Omental fat pad (tissue), 4 donors: ENCODE results near the gene RNASEH2A. TPM values are rescaled to one million over a fixed set of nuclear protein-coding genes. Genes with fewer than 3 reads are reported as not detected.
A peak's percentile ranks its signal among the peaks of the same experiment; 100 is the strongest.

Source experiments
- ATAC-seq: fragments of 150-250 bp; one replicate; pipeline ENCODE4 v1.9.1; 2016; ENCODE audit warnings: mild to moderate bottlenecking, moderate library complexity; ENCODE audit not compliant: low FRiP score
- DNase-seq: peaks from one replicate; pipeline ENCODE4 v3.0.0-alpha.2; 2019; ENCODE audit warnings: low spot score
- total RNA-seq, 4 donors: library from RNA; depleted of rRNA; stranded (reverse); fragments of >200 nt; gene quantifications; one replicate each; pipeline ENCODE4 v1.1.0, GENCODE V29; 2016
- TF ChIP-seq, protein P1 (sequence below), 3 donors: fragments of 450-650 bp; IDR thresholded peaks; one replicate each; pipeline ENCODE4 v1.5.1; 2016 to 2017; ENCODE audit warnings: antibody characterized with exemption in 3 of 3, mild to moderate bottlenecking in 3 of 3, moderate library complexity in 2 of 3

The RNASEH2A gene
- total RNA-seq, 4 donors from 2014 or later, result 2.8 to 10.4 (median 5.9) TPM

DNA sequence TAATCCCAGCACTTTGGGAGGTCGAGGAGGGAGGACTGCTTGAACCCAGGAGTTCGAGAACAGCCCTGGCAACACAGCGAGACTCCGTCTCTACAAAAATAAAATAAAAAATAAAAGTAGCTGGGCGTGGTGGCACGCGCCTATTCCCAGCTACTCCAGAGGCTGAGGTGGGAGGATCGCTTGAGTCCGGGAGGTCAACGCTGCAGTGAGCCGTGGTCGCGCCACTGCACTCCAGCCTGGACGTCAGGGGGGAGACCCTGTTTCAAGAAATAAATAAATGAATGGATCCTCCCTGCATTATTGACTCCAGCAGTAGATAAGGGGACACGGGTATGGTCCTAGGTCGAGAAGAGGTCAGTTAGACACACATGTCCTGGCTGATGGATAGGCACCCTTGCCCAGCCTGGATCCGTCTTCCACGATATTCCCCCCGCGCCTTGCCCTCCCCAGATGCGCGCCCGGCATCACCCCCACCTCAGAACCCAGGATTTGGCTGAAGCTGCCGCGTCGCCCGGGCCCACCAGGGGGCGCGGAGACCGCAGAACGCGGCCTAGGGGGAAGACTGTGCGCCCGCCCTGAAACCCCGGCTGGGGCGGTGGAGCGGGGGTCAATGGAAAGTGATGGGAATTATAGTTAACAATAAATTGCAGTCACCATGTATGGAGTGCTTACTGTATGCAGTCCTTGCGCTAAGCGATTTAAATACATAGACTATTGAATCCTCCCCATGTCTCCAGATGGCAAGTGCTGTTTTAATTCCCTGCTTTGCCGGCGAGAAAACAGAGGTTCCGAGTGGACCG is 29.0 kb upstream of the RNASEH2A start:
- peak; percentile 53 for ATAC-seq
- TF ChIP-seq, protein P1, sequence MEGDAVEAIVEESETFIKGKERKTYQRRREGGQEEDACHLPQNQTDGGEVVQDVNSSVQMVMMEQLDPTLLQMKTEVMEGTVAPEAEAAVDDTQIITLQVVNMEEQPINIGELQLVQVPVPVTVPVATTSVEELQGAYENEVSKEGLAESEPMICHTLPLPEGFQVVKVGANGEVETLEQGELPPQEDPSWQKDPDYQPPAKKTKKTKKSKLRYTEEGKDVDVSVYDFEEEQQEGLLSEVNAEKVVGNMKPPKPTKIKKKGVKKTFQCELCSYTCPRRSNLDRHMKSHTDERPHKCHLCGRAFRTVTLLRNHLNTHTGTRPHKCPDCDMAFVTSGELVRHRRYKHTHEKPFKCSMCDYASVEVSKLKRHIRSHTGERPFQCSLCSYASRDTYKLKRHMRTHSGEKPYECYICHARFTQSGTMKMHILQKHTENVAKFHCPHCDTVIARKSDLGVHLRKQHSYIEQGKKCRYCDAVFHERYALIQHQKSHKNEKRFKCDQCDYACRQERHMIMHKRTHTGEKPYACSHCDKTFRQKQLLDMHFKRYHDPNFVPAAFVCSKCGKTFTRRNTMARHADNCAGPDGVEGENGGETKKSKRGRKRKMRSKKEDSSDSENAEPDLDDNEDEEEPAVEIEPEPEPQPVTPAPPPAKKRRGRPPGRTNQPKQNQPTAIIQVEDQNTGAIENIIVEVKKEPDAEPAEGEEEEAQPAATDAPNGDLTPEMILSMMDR (IDR thresholded peaks at IDR 0.05), result peak in 2 of 3 donors; percentile 87 to 96

DNA sequence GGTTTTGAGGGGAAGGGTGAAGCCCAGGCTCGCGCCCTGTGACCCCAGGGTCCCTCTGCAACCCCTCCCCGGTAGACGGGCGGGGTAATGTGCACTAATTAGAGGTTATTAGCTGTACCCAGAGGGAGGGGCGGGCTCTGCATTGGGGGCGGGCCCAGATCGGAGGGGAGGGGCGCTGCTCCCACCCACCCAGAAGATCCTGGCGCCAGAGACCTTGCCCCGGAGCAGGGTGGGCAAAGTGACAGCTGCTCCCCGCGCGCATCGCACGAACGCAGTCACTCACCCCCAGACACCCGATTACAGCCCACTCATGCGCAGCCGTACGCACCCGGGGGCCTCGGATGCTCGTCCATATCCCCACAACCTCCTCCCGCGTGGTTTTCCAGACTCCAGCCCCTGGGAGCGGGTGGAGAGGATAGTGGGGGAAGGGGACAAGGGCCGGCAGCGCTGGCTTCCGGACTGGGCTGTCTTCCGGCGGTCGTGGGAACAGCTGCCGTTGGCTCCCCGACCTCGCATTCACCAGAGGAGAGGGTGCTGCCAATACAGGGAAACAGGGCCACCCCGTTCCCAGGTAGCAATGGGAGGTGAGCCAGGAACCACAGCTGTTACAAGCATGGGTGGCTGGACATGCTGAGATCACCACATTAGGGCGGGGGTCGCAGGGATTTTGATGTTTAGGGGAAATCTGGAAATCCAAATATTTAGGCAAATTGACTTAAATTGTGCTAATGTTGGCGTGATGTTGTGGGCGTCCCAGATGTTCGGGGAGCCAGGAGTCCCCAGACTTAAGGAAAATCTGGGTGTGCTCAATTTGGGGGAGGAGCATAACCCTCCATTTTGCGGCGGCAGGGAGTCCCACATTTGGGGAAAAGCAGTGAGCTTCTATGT is 28.1 kb upstream of the RNASEH2A start:
- no peak for DNase-seq
- ATAC-seq, result peak; percentile 21
- TF ChIP-seq, protein P1 (IDR thresholded peaks at IDR 0.05), result no peak

More for the DNA sequence above, 29.0 kb upstream of the RNASEH2A start:
- DNase-seq, result no peak

DNA sequence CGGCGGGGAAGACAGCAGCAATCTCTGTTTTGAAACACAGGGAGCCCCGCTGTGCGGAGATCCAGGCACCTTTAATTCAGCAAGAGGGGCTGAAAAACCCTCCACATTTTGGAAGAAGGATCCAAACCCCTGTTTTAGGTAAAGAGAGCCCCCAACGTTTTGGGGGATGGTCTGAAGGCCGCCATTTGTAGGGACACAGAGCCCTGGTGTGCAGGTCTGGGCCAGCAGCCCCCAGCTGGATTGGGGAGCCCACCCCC is 27.6 kb upstream of the RNASEH2A start:
- TF ChIP-seq, protein P1 (IDR thresholded peaks at IDR 0.05), result no peak

DNA sequence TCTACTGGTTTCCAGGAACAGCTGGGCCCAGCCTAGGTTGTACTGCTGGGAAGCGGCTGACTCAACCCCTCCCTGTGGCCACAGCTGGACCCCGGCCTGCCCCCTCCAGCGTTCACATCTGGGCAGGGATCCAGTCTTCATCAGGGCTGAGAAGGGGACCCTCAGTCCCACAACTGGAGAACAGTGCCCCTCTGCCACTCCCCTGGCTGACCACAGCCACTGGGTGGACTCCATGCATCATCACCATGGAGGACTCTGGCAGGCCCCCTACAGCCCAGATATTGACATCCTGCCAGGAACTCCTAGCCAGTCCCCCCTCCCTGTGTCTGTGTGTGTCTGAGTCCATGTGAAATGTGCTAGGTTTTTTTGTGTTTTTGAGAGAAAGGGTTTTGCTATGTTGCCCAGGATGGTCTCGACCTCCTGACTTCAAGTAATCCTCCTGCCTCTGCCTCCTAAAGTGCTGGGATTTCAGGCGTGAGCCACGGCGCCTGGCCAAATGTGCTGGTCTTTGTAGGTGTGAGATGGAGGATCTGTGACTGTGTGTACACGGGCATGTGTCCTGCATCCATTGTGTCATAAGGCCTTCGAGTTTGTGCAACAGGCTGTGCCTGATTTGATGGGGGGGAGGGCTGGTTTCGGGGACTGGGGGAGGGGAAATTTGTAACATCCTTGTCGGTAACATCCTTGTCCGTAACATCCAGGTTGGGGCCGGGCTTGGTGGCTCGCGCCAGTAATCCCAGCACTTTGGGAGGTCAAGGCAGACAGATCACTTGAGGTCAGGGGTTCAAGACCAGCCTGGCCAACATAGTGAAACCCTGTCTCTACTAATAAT is 27.0 kb upstream of the RNASEH2A start:
- DNase-seq (no peak), ATAC-seq (peak; percentile 25)
- TF ChIP-seq, protein P1 (IDR thresholded peaks at IDR 0.05), result no peak

More for the DNA sequence above, 27.6 kb upstream of the RNASEH2A start:
- DNase-seq (no peak), ATAC-seq (no peak)

DNA sequence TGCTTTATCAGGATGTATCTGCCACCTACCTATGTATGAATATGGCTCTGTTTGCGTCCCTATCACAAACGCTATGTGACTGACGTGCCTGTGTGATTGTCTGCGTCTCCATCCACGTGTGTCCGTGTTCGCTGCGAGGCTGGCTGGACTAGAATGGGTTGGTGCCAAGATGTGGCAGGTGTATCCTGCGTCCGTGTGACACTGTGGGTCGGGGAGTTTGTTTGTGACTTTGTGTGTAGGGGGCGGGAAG is 24.3 kb upstream of the RNASEH2A start:
- ATAC-seq (no peak), DNase-seq (no peak)
- TF ChIP-seq, protein P1 (IDR thresholded peaks at IDR 0.05), result no peak

DNA sequence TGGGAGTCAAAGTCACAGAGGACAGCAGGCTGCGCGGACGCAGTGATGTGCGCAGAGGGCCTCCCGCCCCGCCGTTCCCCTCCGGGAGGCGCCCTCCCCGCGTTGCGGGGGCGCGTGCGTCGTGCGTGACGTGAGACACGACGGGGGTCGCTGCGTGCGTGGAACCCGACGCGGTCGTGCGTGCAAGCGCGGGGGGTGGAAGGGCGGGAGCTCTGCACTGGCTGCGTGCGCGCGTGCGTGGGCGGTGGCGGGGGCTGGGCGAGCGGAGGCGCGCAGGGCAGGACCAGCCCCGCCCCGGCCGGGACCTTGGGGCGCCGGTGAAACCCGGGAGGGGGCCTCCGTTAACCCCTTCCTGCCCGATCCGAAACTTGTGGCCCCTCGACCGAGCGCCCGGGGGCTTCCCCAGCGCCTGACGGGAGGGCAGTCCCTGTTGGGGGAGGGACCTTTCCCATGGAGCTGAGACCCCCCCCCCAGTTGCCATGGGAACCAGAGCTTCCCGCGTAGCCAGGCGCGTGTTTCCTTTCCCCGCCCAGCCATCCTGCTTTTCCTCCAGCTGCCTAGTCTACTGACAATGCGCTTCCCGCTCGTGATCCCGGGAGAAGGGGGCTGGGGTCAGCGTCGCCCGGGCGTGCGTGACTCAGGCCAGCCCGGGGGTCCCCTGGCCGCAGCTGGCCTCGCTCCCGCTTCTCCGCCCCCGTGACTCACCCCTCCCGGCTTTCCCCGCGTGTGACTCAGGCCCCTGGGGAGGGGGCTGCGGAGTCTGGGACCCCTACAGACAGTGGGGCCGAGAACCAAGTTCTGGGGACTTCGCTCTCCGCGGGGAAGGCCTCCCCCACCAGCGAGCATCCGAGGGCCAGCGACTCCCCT is 23.7 kb upstream of the RNASEH2A start:
- TF ChIP-seq, protein P1 (IDR thresholded peaks at IDR 0.05), result no peak
- ATAC-seq, result peak; percentile 69
- DNase-seq, result no peak
